GM18861 (cell line): ENCODE measurements around the gene NKD1.

Experiments used
- ATAC-seq: cut with Tn5 transposase; IDR thresholded peaks from one replicate; pipeline ENCODE4 v1.9.1; 2021; ENCODE audit not compliant: unreplicated experiment

Gene NKD1

GRCh38 chr16:50670476-50670875 is 122.3 kb downstream of the NKD1 start:
- no peak for ATAC-seq

- ATAC-seq, result no peak
Observed at GRCh38 chr16:50671644-50672260, 123.6 kb downstream of the NKD1 start.

- ATAC-seq, result no peak
Observed at GRCh38 chr16:50673496-50674275, 125.5 kb downstream of the NKD1 start.

GRCh38 chr16:50674831-50675230 is 126.6 kb downstream of the NKD1 start:
- ATAC-seq, result no peak

- ATAC-seq, result no peak
Observed at GRCh38 chr16:50675686-50676610, 127.8 kb downstream of the NKD1 start.

- no peak for ATAC-seq
Observed at GRCh38 chr16:50676684-50677225, 128.6 kb downstream of the NKD1 start.

- ATAC-seq, result no peak
Observed at GRCh38 chr16:50677351-50677750, 129.2 kb downstream of the NKD1 start.

GRCh38 chr16:50678531-50678930 is 130.3 kb downstream of the NKD1 start:
- ATAC-seq, result no peak

GRCh38 chr16:50679266-50679665 is 131.1 kb downstream of the NKD1 start:
- no peak for ATAC-seq

- ATAC-seq, result no peak
Observed at GRCh38 chr16:50679676-50680555, 131.7 kb downstream of the NKD1 start.

- no peak for ATAC-seq
Observed at GRCh38 chr16:50680556-50680893, 132.3 kb downstream of the NKD1 start.

GRCh38 chr16:50681021-50681885 is 133.1 kb downstream of the NKD1 start, which contains the start of gene SNX20:
Gene SNX20 (minus strand): TSS chr16:50681312. CDS start chr16:50677526, 3,786 bp downstream.
- peak; percentile 55 for ATAC-seq

- peak; percentile 63 for ATAC-seq
Observed at GRCh38 chr16:50683689-50684374, 135.6 kb downstream of the NKD1 start.

GRCh38 chr16:50684823-50685461 is 136.7 kb downstream of the NKD1 start:
- ATAC-seq, result no peak

- no peak for ATAC-seq
Observed at GRCh38 chr16:50685462-50686063, 137.4 kb downstream of the NKD1 start.

- ATAC-seq, result no peak
Observed at GRCh38 chr16:50688083-50688482, 139.9 kb downstream of the NKD1 start.

GRCh38 chr16:50688867-50689266 is 140.7 kb downstream of the NKD1 start:
- no peak for ATAC-seq

GRCh38 chr16:50690177-50690576 is 142.0 kb downstream of the NKD1 start:
- no peak for ATAC-seq
